ENCODE measurements around the gene KLKB1.
"Not testable (repeated sequence)": the region's sequence is repeated elsewhere in the genome, so short reads cannot be mapped to it uniquely, and the experiment has no call there.

Gene KLKB1

DNA sequence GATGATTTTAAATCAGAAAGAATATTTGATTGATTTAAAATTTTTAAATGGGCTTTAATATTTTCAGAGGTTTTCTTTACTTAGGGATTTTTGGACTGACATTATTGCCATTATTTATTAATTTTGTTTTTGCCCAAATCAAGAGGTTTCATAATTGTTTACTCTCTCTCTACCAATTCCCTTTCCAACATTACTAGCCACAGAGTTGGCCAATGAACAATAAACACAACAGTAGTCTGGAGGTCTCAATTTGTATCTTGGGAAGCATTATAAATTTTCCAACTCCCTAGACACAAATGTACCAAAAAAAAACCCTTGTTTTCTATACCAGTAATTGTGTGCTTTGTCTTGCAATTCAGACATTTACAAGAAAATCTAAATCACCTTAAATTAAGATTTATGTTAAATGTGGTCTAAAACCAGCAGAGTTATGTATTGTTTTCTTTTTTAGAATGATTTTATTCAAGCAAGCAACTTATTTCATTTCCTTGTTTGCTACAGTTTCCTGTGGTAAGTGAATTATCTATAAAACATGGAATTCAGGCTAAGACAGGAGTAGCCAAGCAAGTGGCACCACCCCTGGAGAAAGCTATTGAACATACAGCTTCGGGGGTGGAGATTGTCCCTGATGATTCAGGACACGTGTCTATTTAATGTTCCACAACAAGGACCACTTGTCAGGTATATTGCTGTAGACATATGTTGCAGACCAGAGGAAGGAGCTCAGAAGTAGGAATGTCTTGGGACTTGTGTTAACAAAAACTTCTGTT is 622 bp downstream of the KLKB1 start:
- no peak for DNase-seq (ENCODE audit: low read depth)

DNA sequence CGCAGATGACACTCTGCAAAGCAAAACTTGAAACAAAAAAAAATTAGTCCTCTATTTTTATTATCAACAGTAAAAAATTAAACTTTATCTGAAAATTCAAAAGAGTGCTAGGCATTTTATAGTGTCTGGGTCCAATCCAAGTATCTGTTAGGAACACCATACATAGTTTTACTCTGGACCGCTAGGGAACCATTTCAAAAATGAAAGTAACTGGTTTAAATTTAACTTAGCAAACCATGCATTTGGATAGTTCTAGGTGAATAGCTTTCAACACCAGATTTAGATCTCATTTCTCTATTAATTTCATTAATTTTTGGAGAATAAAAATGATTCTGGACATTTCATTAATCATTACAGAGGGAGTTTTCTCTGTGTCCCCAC is 1.2 kb downstream of the KLKB1 start:
- DNase-seq (ENCODE audit: low read depth): no peak

DNA sequence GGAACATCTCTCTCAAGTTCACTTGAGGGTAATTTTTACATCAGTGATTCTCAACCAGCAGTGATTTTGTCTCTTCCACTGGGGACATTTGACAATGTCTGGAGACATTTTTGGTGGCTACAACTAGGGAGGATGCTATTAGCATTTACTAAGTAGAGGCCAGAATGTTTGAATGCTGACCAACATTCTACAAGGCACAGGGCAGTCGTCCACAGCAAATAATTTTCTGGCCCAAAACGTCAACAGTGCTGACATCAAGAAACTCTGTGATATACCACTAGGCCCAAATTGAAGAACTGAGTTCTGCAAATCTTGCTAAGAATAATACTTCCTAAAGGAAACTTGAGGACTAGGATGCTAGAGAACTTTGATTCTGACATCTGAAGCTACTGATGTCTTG is 7.1 kb downstream of the KLKB1 start:
- DNase-seq (ENCODE audit: low read depth): no peak

DNA sequence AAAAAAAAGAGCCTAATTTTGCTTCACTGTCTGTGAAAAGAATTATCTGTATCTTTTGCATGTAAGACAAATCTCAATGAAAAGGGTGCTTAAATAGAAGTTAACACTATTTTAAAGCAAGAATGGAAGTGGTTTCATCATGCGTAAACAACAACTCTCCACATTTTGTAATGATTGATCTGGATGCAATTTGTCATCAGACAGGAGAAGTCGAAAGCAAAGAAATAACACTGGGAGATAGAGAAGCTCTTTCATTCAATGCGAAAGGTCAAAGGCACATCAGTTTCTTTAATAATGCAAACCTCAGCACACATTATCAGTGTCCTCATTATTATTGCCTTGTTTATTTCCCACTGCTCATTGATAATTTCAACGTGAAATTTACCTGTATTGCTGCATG is 8.8 kb downstream of the KLKB1 start:
- no peak for DNase-seq (ENCODE audit: low read depth)

DNA sequence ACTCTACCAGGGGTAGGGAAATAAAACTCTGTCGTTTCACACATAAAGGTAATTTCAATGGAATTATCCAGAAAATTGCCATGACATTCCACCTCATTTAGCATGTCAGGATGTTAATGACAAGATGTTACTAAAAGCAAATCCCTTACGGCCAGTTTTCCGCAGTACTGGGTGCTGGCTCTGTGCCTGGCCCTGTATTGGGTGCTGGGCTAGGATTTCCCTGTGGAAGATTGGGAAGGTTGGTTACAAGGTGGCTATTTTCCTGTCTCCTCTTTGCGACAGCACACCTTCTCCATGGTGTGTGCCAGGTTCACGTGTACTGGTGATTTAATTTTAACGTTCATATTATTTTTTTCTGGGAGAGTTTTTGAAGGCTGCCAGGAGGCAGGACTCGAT is 13.1 kb downstream of the KLKB1 start:
- DNase-seq (ENCODE audit: low read depth): no peak

DNA sequence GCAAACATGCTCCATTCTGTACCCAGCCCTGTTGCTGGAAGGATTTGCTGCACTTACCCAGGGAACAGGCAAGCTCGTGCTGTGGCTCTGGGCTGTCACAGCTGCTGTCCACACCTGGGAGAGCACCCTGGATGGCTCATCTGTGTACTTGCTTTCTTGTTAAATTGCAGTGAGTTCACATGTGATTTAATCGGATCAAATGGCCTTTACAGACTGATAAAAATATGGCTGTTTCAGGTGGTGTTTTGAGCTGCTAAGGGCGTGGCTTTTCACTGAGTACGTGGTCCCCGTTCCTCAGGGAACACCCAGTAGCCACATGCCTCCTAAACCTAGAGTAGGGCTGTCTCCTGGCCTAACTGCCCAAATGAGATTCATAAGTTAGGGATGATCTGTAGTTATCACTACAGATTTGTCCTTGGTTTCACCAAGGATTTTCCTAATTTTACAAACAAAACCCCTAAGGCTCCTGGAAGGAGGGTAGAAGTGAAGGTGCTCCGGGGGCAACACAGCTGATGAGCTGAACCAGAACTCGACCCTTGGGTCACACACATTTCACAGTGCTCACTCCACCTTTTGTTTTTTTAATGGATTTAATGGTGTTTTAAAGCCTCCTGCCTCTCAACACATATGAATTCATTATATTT is 13.7 kb downstream of the KLKB1 start:
- no peak for DNase-seq (ENCODE audit: low read depth)

DNA sequence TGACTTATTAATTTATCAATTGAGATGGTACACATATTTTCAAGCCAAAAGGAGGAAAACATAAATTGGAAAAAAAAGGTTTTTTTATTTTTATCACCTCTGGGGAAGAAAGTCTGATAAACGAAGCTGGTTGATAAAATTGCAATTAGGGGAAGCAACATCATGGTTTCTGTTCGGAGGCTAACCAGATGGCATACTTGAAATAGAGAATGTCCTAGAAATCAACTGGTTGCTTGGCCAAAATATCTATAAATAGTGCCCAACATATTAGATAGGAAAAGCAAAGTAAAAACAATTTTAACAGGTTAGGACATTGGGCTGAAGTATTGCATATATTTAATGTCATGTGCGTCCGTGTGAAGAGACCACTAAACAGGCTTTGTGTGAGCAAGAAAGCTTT is 14.3 kb downstream of the KLKB1 start:
- DNase-seq (ENCODE audit: low read depth): no peak

DNA sequence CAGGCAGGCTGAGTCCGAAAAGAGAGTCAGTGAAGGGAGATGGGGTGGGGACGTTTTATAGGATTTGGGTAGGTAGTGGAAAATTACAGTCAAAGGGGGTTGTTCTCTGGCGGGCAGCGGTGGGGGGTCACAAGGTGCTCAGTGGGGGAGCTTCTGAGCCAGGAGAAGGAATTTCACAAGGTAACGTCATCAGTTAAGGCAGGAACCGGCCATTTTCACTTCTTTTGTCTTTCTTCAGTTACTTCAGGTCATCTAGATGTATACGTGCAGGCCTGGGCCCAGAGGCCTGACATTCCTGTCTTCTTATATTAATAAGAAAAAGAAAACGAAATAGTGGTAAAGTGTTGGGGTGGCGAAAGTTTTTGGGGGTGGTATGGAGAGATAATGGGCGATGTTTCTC is 14.7 kb downstream of the KLKB1 start:
- DNase-seq (ENCODE audit: low read depth): not testable (repeated sequence)

DNA sequence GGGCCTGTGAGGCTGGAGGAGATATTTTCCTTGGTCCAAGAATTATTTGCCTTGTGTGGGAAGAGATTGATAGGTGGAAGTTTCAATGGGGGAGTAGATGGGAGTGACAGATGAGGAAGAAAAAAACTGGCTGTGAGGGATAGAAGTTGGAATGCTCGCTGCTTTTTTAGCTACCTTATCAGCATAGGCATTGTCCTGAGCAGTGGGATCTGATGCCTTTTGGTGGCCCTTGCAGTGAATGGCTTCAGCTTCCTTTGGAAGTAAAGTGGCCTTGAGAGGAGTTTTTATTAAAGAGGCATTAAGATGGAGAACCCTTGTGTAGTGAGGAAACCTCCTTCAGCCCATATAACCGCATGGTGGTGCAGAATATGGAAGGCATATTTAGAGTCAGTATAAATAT is 16.0 kb downstream of the KLKB1 start:
- no peak for DNase-seq (ENCODE audit: low read depth)

DNA sequence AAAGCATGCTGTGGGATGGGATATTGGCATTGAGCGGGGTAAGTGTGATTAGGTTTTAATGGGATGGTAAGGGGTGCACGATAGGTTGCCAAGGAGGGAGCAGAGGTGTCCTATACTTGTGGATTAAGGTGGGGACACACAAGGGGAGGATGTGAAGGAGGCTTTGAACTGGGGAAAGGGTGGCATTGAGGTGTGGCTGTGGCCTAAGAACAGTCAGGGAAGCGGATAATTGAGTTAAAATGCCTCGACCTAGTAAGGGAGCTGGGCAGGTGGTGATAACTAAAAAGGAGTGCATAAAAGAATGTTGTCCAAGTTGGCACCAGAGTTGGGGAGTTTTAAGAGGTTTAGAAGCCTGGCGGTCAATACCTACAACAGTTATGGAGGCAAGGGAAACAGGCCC is 17.5 kb downstream of the KLKB1 start:
- DNase-seq (ENCODE audit: low read depth): no peak

DNA sequence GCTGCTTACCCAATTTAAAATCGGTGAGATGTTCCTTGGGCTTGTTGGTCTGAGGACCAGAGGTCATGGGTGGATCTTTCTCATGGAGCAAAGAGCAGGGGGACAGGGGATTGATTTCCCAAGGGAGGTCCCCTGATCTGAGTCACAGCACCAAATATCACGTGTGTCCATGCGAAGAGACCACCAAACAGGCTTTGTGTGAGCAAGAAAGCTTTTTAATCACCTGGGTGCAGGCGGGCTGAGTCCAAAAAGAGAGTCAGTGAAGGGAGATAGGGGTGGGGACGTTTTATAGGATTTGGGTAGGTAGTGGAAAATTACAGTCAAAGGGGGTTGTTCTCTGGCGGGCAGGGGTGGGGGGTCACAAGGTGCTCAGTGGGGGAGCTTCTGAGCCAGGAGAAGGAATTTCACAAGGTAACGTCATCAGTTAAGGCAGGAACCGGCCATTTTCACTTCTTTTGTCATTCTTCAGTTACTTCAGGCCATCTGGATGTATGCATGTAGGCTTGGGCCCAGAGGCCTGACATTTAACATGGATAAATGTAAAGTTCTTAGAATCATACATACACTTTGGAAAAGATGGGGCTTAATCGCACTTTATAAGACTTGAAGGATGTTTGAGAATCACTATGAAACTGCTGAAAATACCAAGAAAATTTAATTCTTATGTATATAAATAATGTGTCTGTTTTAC is 19.9 kb downstream of the KLKB1 start:
- not testable (repeated sequence) for DNase-seq (ENCODE audit: low read depth)

DNA sequence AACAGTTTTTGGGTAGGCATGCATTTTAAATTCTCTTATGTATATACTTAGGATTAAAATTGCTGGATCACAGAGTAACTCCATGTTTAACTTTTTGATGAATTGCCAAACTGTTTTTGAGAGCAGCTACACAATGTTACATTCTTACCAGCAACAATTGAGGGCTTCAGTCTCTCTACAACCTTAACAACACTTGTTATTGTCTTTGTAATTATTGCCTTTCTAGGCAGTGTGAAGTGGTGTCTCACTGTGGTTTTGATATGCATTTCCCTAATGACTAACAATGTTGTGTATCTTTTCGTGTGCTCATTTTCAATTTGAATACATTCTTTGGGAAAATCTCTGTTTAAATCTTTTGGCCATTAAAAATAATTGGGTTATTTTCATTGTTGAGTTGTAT is 21.3 kb downstream of the KLKB1 start:
- no peak for DNase-seq (ENCODE audit: low read depth)

DNA sequence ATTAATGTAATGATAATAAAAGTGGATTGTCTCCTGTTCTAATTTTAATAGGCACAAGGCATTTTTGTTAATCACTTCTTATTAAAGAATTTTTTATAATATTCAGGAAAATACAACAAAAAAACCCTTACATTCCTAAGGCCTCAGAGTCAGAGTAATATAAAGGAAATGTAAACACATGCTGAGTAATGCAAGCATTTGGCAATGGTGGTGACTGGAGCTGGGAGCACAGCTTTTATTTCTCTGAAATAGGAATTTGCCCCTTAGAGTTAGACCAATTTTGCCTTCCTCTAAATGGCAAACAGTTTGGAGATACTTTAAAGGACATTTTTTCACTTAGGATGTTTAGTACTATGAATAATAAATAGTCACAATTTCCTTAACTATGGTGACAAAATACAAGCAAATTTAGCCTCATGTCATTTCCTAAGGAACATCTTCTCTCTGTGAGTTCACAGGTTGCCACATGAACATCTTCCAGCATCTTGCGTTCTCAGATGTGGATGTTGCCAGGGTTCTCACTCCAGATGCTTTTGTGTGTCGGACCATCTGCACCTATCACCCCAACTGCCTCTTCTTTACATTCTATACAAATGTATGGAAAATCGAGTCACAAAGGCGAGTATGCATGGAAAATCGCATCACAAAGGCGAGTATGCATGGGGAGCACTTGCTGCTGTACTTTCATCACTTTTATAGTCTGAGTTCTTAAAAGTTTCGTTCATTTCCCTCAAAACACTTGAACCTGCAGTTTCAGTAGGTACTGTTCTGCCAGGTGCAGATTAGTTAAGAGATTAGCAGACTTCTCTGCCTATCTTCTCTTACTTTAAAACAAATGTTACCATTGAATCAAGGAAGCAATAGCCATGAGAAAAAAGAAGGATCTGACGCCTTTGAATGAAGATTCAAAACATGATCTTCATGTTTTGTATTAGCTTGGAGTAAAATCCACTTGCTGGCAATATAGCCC is 22.8 kb downstream of the KLKB1 start:
- DNase-seq (ENCODE audit: low read depth): no peak

DNA sequence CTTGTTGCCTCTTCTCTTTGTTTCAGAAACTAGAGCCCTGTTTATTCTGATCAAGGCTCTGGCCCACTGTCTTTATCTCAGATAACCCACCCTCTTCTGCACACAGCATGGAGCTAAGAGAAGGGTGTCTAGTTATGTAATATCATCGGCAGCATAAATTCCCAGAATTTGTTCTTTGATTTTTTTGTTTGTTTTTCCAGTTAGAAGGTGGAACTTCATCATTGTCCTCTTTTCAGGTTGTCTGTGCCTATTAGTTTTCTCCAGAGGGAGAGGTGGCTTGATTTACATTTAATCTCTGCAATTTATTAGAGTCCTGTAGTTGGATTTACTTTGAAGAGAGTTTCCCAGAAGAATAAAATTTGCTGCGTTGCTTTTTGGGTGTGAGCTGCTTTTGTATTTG is 23.5 kb downstream of the KLKB1 start:
- no peak for DNase-seq (ENCODE audit: low read depth)

DNA sequence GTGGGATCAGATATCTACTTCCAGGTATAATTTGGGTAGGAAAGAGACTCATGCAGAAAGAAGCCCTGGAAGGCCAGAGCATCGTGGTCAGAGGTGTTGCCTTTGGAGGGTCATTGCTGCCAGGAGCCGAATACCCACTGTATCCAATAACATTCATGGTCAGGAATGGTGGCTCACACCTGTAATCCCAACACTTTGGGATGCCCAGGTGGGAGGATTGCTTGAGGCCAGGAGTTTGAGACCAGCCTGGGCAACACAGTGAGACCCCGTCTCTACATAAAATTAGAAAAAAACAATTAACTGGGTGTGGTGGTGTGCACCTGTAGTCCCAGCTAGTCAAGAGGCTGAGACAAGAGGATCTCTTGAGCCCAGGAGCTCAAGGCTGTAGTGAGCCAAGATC is 27.8 kb downstream of the KLKB1 start:
- DNase-seq (ENCODE audit: low read depth): no peak

DNA sequence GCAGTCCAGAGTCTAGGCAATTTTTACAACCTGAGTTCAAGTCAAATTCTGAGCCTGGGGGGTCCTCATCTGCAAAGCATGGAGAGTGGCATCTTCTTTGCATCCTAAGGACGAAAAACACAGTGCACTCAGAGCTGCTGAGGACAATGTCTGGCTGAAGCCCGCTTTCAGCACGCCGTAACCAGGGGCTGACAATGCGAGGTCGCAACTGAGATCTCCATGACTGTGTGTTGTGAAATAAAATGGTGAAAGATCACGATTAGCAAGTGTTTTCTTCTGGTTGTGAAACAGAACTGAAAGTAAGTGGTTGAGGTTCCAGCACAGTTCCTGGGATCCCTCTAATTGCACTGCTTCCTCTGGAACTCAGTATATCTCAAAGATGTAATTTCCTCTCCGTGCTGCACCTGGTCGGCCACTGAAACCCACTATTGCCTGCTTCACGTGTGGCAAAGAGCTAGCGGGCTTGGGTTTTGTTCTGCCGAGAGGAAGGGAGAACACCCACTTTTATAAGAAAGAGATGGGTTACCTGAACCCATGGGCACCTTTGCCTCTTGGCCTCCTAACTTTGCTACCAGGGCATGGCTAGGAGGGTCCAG is 31.0 kb downstream of the KLKB1 start:
- no peak for DNase-seq (ENCODE audit: low read depth)

DNA sequence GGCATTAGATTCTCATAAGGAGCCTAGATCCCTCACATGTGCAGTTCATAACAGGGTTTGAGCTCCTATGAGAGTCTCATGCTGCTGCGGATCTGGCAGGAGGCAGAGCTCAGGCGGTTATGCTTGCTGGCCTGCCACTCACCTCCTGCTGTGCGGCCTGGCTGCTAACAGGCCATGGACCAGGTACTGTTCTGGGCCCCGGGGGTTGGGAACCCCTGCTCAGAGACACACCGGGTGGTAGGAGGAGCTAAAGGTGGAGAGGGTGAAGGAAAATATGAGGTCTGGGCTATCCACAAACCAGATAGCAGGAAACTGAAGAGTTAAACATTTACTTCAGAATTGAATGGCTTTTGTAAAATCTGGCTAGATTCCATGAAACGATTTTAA is 32.8 kb downstream of the KLKB1 start:
- no peak for DNase-seq (ENCODE audit: low read depth)

DNA sequence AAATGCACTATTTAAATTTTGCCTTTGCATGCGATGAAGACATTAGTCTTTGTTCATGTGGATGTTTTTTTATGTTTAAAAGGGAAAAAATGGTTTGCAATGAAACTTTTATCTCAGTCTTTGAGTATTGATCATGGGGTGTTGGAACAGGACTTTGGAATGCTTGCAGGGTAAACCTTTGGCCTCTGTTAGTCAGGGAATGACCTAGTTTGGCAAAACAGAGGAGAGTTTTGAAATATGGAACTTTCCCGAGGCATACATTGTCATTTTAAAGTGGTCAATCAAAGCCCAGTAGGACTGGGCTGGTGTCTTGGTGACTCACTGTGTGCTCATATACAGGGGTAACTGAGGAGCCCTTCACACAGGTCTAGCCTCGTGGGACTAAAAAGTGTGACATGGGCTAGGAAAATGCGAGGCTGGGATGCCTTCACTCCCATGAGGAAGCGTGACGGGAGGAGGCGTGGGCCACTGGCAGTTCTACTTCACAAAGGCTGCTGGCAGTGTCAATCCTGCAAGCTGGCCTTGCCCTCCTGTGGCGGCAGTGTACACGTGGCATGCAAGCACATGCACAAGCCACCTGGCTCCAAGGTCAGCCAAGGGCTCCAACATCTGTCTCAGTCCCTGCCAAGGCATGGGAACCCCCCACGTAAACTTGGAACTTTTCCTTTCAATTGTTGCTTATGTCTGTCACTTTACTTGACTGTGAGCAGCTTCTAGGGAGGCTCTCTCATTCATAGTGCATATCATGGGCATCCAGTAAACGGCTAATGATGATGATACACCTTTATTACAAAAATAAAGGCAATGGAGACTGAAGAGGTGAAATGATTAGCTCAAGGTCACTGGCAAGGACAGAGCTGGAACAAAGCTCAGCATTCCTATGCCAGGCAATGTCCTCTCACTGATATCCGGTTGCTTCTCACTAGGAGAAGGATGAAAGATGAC is 33.5 kb downstream of the KLKB1 start:
- DNase-seq (ENCODE audit: low read depth): no peak

DNA sequence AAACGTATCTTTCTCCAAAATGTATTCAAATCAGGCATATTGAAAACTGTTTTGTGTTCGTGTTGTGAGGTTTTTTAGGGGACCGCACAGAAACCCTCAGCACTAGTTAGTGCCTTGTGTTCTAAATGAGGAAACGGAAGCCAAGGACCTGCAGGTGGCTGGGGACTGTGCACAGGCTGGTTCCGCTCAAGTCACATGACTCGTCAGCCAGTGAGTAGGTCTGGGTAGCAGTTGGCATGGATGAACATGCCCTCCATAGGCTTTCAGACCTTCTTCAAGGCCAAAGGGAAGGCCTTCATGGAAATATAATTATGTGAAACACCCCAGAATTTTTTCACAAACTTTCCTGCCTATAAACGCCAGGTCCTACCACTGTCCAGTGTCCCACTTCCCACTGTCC is 37.4 kb downstream of the KLKB1 start:
- DNase-seq (ENCODE audit: low read depth): no peak

DNA sequence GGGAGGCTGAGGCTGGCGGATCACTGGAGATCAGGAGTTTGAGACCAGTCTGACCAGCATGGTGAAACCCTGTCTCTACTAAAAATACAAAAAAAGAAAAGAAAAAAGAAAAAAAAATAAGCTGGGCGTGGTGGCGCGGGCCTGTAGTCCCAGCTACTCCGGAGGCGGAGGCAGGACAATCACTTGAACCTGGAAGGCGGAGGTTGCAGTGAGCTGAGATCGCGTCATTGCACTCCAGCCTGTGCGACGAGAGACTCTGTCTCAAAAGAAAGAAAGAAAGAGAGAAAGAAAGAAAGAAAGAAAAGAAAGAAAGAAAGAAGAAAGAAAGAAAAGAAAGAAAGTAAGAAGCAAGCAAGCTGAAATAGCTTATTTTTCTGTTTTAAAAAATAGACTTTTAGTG is 37.9 kb downstream of the KLKB1 start:
- not testable (repeated sequence) for DNase-seq (ENCODE audit: low read depth)

Measured in T-helper 22 cell (primary cell).